Smooth muscle cell (in vitro differentiated cells): ENCODE results near the gene PGS1. TPM values are rescaled to one million over a fixed set of nuclear protein-coding genes. Genes with fewer than 3 reads are reported as not detected.

Source experiments
- DNase-seq: peaks from one replicate; lab custom pipeline; 2025; ENCODE audit not compliant: unreplicated experiment; lab: John Stamatoyannopoulos, UW
- H2AFZ ChIP-seq: fragments of 200-600 bp; sonication (generic); 2 replicates; pipeline ENCODE4 v1.6.0; 2016; ENCODE audit warnings: antibody characterized with exemption, low read depth, mild to moderate bottlenecking
- H3F3A ChIP-seq: fragments of 200-600 bp; sonication (generic); 2 replicates; pipeline ENCODE4 v1.6.0; 2017; ENCODE audit warnings: antibody characterized with exemption, low read depth
- H3K27ac ChIP-seq: fragments of 200-600 bp; sonication (generic); 2 replicates; pipeline ENCODE4 v1.5.1; 2016; ENCODE audit warnings: low read depth, mild to moderate bottlenecking
- H3K27me3 ChIP-seq: fragments of 200-600 bp; sonication (generic); 2 replicates; pipeline ENCODE4 v1.6.1; 2016; ENCODE audit warnings: low read depth, mild to moderate bottlenecking
- H3K36me3 ChIP-seq: fragments of 200-600 bp; sonication (generic); 2 replicates; pipeline ENCODE4 v1.5.1; 2016; ENCODE audit warnings: low read depth
- H3K4me1 ChIP-seq: fragments of 200-600 bp; sonication (generic); 2 replicates; pipeline ENCODE4 v1.5.1; 2016; ENCODE audit warnings: low read depth
- H3K4me2 ChIP-seq: fragments of 200-600 bp; sonication (generic); 2 replicates; pipeline ENCODE4 v1.6.0; 2016; ENCODE audit warnings: mild to moderate bottlenecking
- H3K4me3 ChIP-seq: fragments of 200-600 bp; sonication (generic); 2 replicates; pipeline ENCODE4 v1.5.1; 2016; ENCODE audit warnings: mild to moderate bottlenecking
- H3K79me2 ChIP-seq: fragments of 200-600 bp; sonication (generic); 2 replicates; pipeline ENCODE4 v1.6.0; 2016; ENCODE audit warnings: low read depth, mild to moderate bottlenecking
- H3K9ac ChIP-seq: fragments of 200-600 bp; sonication (generic); 2 replicates; pipeline ENCODE4 v1.6.0; 2016; ENCODE audit warnings: low read depth
- H3K9me3 ChIP-seq: fragments of 200-600 bp; sonication (generic); replicated peaks from 2 replicates; pipeline ENCODE4 v1.5.1; 2016; ENCODE audit warnings: low read depth
- H4K20me1 ChIP-seq: fragments of 200-600 bp; sonication (generic); 2 replicates; pipeline ENCODE4 v1.6.0; 2016; ENCODE audit warnings: low read depth
- WGBS: methylation state at CpG from one replicate; pipeline ENCODE4 v1.1.7; 2016; ENCODE audit warnings: low lambda C conversion rate; 5-methylcytosine and 5-hydroxymethylcytosine counted together
- polyA plus RNA-seq: library from polyadenylated mRNA; unstranded; fragments of >200 nt; fragmentation: Nextera tagmentation; extraction: Ambion mirVana; gene quantifications from 2 replicates; pipeline ENCODE4 v1.2.1, GENCODE V29; 2016
- total RNA-seq: library from RNA; depleted of rRNA; stranded (reverse); fragments of >200 nt; gene quantifications from 2 replicates; pipeline ENCODE4 v1.2.3, GENCODE V29; 2014
- TF ChIP-seq, protein P1 (sequence below): fragments of 200-600 bp; sonication (generic); IDR thresholded peaks from 2 replicates; pipeline ENCODE4 v1.5.1; 2017; ENCODE audit warnings: borderline replicate concordance, mild to moderate bottlenecking, antibody characterized with exemption; ENCODE audit not compliant: insufficient read depth, poor library complexity, severe bottlenecking

Gene PGS1
- total and polyA plus RNA-seq, 2 experiments from 2014 or later = 22.6 to 29.9 TPM

- H3K9me3 ChIP-seq = no peaks in the 10 kb centered on the region
- H3K79me2 ChIP-seq = peaks cover 52% of the 10 kb centered on the region
- H4K20me1 ChIP-seq = peaks cover 26% of the 10 kb centered on the region
- no peak overlapping the region for H3K9ac ChIP-seq
- H2AFZ ChIP-seq = no peak overlapping the region
- H3K36me3 ChIP-seq = no peaks in the 10 kb centered on the region
- H3K27ac ChIP-seq = peak overlapping the region; percentile 82
- no peak for DNase-seq
- H3K4me3 ChIP-seq = no peak overlapping the region
- peaks cover 8% of the 10 kb centered on the region for H3K4me1 ChIP-seq
- WGBS = 85% methylated on average over 17 of the region's 17 CpGs
- TF ChIP-seq, protein P1, sequence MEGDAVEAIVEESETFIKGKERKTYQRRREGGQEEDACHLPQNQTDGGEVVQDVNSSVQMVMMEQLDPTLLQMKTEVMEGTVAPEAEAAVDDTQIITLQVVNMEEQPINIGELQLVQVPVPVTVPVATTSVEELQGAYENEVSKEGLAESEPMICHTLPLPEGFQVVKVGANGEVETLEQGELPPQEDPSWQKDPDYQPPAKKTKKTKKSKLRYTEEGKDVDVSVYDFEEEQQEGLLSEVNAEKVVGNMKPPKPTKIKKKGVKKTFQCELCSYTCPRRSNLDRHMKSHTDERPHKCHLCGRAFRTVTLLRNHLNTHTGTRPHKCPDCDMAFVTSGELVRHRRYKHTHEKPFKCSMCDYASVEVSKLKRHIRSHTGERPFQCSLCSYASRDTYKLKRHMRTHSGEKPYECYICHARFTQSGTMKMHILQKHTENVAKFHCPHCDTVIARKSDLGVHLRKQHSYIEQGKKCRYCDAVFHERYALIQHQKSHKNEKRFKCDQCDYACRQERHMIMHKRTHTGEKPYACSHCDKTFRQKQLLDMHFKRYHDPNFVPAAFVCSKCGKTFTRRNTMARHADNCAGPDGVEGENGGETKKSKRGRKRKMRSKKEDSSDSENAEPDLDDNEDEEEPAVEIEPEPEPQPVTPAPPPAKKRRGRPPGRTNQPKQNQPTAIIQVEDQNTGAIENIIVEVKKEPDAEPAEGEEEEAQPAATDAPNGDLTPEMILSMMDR = no peak
- peaks cover 20% of the 10 kb centered on the region for H3F3A ChIP-seq
- H3K27me3 ChIP-seq = no peaks in the 10 kb centered on the region
- H3K4me2 ChIP-seq = no peak overlapping the region
Measured at GRCh38 chr17:78400581-78401240, 22.3 kb downstream of the PGS1 start.

DNA sequence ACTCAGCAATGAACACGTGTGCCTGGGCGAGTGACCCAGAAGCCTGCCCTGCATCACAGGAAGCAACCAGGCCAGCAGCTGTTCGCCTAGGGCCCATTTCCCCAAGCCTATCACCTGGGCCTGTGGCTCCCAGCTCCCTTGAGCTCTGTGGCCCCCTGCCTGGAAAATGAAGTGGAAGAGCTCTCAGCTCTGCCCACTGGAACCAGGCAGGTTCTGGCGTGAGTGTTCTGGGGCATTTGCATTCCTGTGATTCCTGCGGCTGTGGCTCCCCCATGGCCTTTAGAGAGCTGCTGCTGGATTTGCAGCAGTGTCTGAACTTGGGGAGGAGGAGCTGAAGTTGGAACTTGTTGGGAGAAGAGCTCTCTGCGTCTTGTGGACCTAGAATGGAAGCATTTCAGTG, 22.8 kb downstream of the PGS1 start:
- Histone ChIP-seq H3K79me2 (peaks cover 51% of the 10 kb centered on the region), H3F3A (peaks cover 20% of the 10 kb centered on the region), H3K4me3 (no peak overlapping the region), H3K9me3 (no peaks in the 10 kb centered on the region), H3K27me3 (no peaks in the 10 kb centered on the region), H2AFZ (no peak overlapping the region), H4K20me1 (peaks cover 28% of the 10 kb centered on the region), H3K9ac (no peak overlapping the region), H3K4me2 (peak overlapping the region; percentile 68), H3K36me3 (no peaks in the 10 kb centered on the region), H3K27ac (peak overlapping the region; percentile 82), H3K4me1 (peaks cover 8% of the 10 kb centered on the region)
- DNase-seq = no peak
- WGBS = 37% methylated on average over 6 of the region's 6 CpGs
- TF ChIP-seq, protein P1 = no peak

- Histone ChIP-seq H3K79me2 (peaks cover 51% of the 10 kb centered on the region), H2AFZ (no peak overlapping the region)
Measured at GRCh38 chr17:78401891-78402290, 23.4 kb downstream of the PGS1 start.

More at GRCh38 chr17:78401891-78402290, 23.4 kb downstream of the PGS1 start:
- peaks cover 8% of the 10 kb centered on the region for H3K4me1 ChIP-seq
- no peaks in the 10 kb centered on the region for H3K9me3 ChIP-seq
- peak overlapping the region; percentile 68 for H3K4me2 ChIP-seq
- TF ChIP-seq, protein P1 = no peak
- H3K36me3 ChIP-seq = no peaks in the 10 kb centered on the region
- DNase-seq = no peak
- 64% methylated on average over 6 of the region's 8 CpGs for WGBS
- no peak overlapping the region for H3K9ac ChIP-seq
- peak overlapping the region; percentile 82 for H3K27ac ChIP-seq
- no peaks in the 10 kb centered on the region for H3K27me3 ChIP-seq
- no peak overlapping the region for H3K4me3 ChIP-seq
- peaks cover 33% of the 10 kb centered on the region for H4K20me1 ChIP-seq
- H3F3A ChIP-seq = peaks cover 20% of the 10 kb centered on the region
